DMS114 treated with DMSO at 0.1 percent for 48 hours (cell line): ENCODE results near the gene RUBCNL.
"Not testable (repeated sequence)": the region's sequence is repeated elsewhere in the genome, so short reads cannot be mapped to it uniquely, and the experiment has no call there.

Experiments used
- DNase-seq: peaks from one replicate; lab custom pipeline; 2025; ENCODE audit not compliant: unreplicated experiment; lab: John Stamatoyannopoulos, UW

RUBCNL gene

GRCh38 chr13:46387064-46387851 is at the start of gene RUBCNL:
TSS of gene RUBCNL (minus strand) at chr13:46387252. CDS start at chr13:46372475, 14,777 bp downstream.
- no peak for DNase-seq

- DNase-seq: not testable (repeated sequence)
Measured at GRCh38 chr13:46429558-46429957, 42.5 kb upstream of the RUBCNL start.

GRCh38 chr13:46405457-46405856 is 18.4 kb upstream of the RUBCNL start:
- no peak for DNase-seq

GRCh38 chr13:46404733-46405100 is 17.7 kb upstream of the RUBCNL start:
- DNase-seq: no peak

- no peak for DNase-seq
Measured at GRCh38 chr13:46403851-46404732, 17.0 kb upstream of the RUBCNL start.

- DNase-seq: no peak
Measured at GRCh38 chr13:46402178-46402577, 15.1 kb upstream of the RUBCNL start.

- no peak for DNase-seq
Measured at GRCh38 chr13:46401432-46401831, 14.4 kb upstream of the RUBCNL start.

- DNase-seq: no peak
Measured at GRCh38 chr13:46396341-46396740, 9.3 kb upstream of the RUBCNL start.

GRCh38 chr13:46392967-46393366 is 5.9 kb upstream of the RUBCNL start:
- no peak for DNase-seq

GRCh38 chr13:46389457-46390451 is 2.7 kb upstream of the RUBCNL start:
- no peak for DNase-seq

GRCh38 chr13:46388846-46389245 is 1.8 kb upstream of the RUBCNL start:
- no peak for DNase-seq

GRCh38 chr13:46388308-46388707 is 1.3 kb upstream of the RUBCNL start:
- DNase-seq: no peak

GRCh38 chr13:46386392-46387063 is 524 bp downstream of the RUBCNL start:
- DNase-seq: no peak

GRCh38 chr13:46385946-46386345 is 1.1 kb downstream of the RUBCNL start:
- DNase-seq: no peak

GRCh38 chr13:46383383-46383782 is 3.7 kb downstream of the RUBCNL start:
- no peak for DNase-seq

- no peak for DNase-seq
Measured at GRCh38 chr13:46382224-46382623, 4.8 kb downstream of the RUBCNL start.

- no peak for DNase-seq
Measured at GRCh38 chr13:46380242-46380641, 6.8 kb downstream of the RUBCNL start.

- DNase-seq: no peak
Measured at GRCh38 chr13:46379611-46380010, 7.4 kb downstream of the RUBCNL start.

GRCh38 chr13:46378411-46378810 is 8.6 kb downstream of the RUBCNL start:
- DNase-seq: no peak

- DNase-seq: no peak
Measured at GRCh38 chr13:46377554-46377953, 9.5 kb downstream of the RUBCNL start.
